ENCODE measurements around the gene NQO1. TPM values are rescaled to one million over a fixed set of nuclear protein-coding genes. Genes with fewer than 3 reads are reported as not detected.

Gene NQO1
- total and polyA plus RNA-seq, 2 of the 8 experiments (the other 6 are each of a cell fraction or from before 2014, with no cell fraction given) = 32.7 to 45.7 TPM

DNA sequence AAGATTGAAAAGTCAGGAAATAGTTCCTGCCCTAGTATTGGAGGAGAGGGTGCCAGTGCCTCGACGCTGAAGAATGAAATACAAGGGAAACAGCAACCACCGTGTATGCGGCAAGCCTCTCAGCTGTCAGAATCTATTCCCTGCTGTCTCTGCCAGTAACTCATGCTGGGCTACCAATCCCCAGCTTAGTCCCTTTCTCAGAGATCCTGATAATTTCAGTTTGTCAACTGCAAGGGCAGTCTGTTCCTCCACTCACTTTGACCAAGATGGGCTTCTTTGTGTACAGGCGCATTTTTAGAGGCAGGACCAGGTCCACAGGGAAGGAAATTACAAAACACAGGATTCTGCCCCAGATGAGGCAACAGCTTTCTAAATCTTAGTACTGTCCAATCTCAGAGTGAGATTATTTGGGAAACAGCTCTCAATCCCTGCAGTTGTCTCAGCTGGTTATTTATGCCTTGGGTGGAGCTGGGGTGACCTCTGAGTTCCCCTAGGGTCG, 1.3 kb downstream of the NQO1 start:
- FAIRE-seq = no peak
- CTCF ChIA-PET (ENCODE audit: partially characterized antibody) = interaction anchor here (0.6 to 13.1 kb wide), 8 partner anchors 11 to 852 kb away, joined by 3 to 88 read pairs (median 4); partner anchors contain the start of gene NOB1
- no peak overlapping the region for H3K4me3 ChIP-seq (ENCODE audit: extremely low read depth in 1 of 4, insufficient read depth in 2 of 4, low read depth in 3 of 4, low read length in 4 of 4)
- TF ChIP-seq TEAD4 (IDR thresholded peaks at IDR 0.05; ENCODE audit: low read depth, low read length) (no peak), RNF2 (IDR thresholded peaks at IDR 0.05; ENCODE audit: borderline replicate concordance, low read depth, low read length, missing control alignments, poor library complexity, severe bottlenecking) (no peak), EZH2 (IDR thresholded peaks at IDR 0.05; ENCODE audit: low read depth, low read length, severe bottlenecking) (no peak), ATF3 (IDR thresholded peaks at IDR 0.05; ENCODE audit: insufficient read depth, low read depth, low read length) (no peak), HDAC2 (IDR thresholded peaks at IDR 0.05; ENCODE audit: borderline replicate concordance in 1 of 2, low read depth in 2 of 2, low read length in 2 of 2) (no peak), RXRA (IDR thresholded peaks at IDR 0.05; ENCODE audit: insufficient read depth, low read depth, low read length) (no peak), RFX5 (IDR thresholded peaks at IDR 0.05; ENCODE audit: borderline replicate concordance, low read depth, low read length) (no peak), EP300 (IDR thresholded peaks at IDR 0.05; ENCODE audit: borderline replicate concordance in 1 of 2, low read depth in 2 of 2, low read length in 2 of 2) (no peak)
- TF ChIP-seq, protein P1, sequence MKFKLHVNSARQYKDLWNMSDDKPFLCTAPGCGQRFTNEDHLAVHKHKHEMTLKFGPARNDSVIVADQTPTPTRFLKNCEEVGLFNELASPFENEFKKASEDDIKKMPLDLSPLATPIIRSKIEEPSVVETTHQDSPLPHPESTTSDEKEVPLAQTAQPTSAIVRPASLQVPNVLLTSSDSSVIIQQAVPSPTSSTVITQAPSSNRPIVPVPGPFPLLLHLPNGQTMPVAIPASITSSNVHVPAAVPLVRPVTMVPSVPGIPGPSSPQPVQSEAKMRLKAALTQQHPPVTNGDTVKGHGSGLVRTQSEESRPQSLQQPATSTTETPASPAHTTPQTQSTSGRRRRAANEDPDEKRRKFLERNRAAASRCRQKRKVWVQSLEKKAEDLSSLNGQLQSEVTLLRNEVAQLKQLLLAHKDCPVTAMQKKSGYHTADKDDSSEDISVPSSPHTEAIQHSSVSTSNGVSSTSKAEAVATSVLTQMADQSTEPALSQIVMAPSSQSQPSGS (IDR thresholded peaks at IDR 0.05; ENCODE audit: low read length) = no peak

More for the DNA sequence above, 1.3 kb downstream of the NQO1 start:
- no peak overlapping the region for H3K4ac ChIP-seq (replicated peaks; ENCODE audit: insufficient read length, low read depth, low read length)
- no peaks in the 10 kb centered on the region for H4K20me1 ChIP-seq (replicated peaks in 1 of 2; ENCODE audit: control insufficient read depth in 1 of 2, insufficient read depth in 2 of 2, low read length in 2 of 2)
- H3K23ac ChIP-seq (ENCODE audit: insufficient read length) = no peak overlapping the region
- H2AFZ ChIP-seq (ENCODE audit: low read length) = no peak overlapping the region
- H3K23me2 ChIP-seq (ENCODE audit: low read depth, low read length) = peaks cover 8% of the 10 kb centered on the region; the same call in 1 of the 2 replicates
- POLR2A ChIA-PET (ENCODE audit: partially characterized antibody) = interaction anchor here (0.5 to 9.9 kb wide), 11 partner anchors 10 to 744 kb away, joined by 3 to 83 read pairs (median 8); partner anchors contain the start of genes NOB1, TERF2 and WWP2
- 67% methylated on average over 6 of the region's 6 CpGs; no CpG with 5 or more reads in 1 of the 2 experiments for WGBS, 2 experiments (ENCODE audit: extremely low coverage in 1 of 2, insufficient coverage in 1 of 2, insufficient read length in 1 of 2, insufficient replicate concordance in 2 of 2, low coverage in 1 of 2, low lambda C conversion rate in 2 of 2, missing lambda C conversion rate in 1 of 2)
- no peaks in the 10 kb centered on the region for H3K79me2 ChIP-seq (ENCODE audit: control insufficient read depth in 1 of 2, insufficient read depth in 2 of 2, low read length in 2 of 2)
- peak overlapping the region in 1 of 2 experiments; percentile 86; a peak in 2 of 4 replicates for H3K4me2 ChIP-seq (ENCODE audit: insufficient read depth in 1 of 2, low read depth in 2 of 2, low read length in 2 of 2)
- H3K27me3 ChIP-seq (replicated peaks in 1 of 4; ENCODE audit: control insufficient read depth in 3 of 4, extremely low read depth in 1 of 4, insufficient read depth in 3 of 4, low read length in 3 of 4) = no peaks in the 10 kb centered on the region
- no peak overlapping the region; the same call in 1 of the 2 replicates for H2BK12ac ChIP-seq (ENCODE audit: low read depth, low read length)
- no peak overlapping the region for H2BK120ac ChIP-seq (replicated peaks; ENCODE audit: low read depth, low read length)
- H3K14ac ChIP-seq (ENCODE audit: insufficient read length) = no peak overlapping the region
- H4K5ac ChIP-seq (ENCODE audit: insufficient read length, low read depth, low read length) = no peak overlapping the region
- H3K4me1 ChIP-seq (replicated peaks in 1 of 4; ENCODE audit: control insufficient read depth in 3 of 4, insufficient read depth in 4 of 4, low read length in 3 of 4) = peaks cover 3 to 7% (median 6%) of the 10 kb centered on the region in 4 experiments; a peak in 6 of 7 replicates
- no peak for DNase-seq (ENCODE audit: low read depth in 1 of 2, low spot score in 2 of 2)
- H4K8ac ChIP-seq (ENCODE audit: extremely low read depth, insufficient read depth, low read length) = no peak overlapping the region
- no peak overlapping the region for H2BK5ac ChIP-seq (ENCODE audit: low read depth, low read length)
- H3K9me3 ChIP-seq (ENCODE audit: insufficient read depth in 2 of 2, low read depth in 1 of 2, low read length in 1 of 2) = no peaks in the 10 kb centered on the region
- H3K9ac ChIP-seq (replicated peaks in 1 of 4; ENCODE audit: extremely low read depth in 1 of 4, low read depth in 3 of 4, low read length in 3 of 4) = no peak overlapping the region
- H2BK20ac ChIP-seq (ENCODE audit: low read length) = no peak overlapping the region
- H3K36me3 ChIP-seq (ENCODE audit: control insufficient read depth in 2 of 4, insufficient read depth in 4 of 4, low read length in 3 of 4) = no peaks in the 10 kb centered on the region
- H4K91ac ChIP-seq (replicated peaks; ENCODE audit: insufficient read length, low read length) = peak overlapping the region; percentile 22
- H3K79me1 ChIP-seq (ENCODE audit: low read depth, low read length) = 0 out of 2 replicates have a peak, but pooled peaks cover 2% of the 10 kb centered on the region
- no peak overlapping the region for H2AK5ac ChIP-seq (ENCODE audit: low read depth, low read length)
- no peak overlapping the region for H2BK15ac ChIP-seq (ENCODE audit: low read length)
- no peak overlapping the region for H3K56ac ChIP-seq (replicated peaks; ENCODE audit: insufficient read length, low read depth, low read length)
- H3K27ac ChIP-seq (ENCODE audit: low read depth, low read length) = no peak overlapping the region
- H3K18ac ChIP-seq (ENCODE audit: extremely low read depth, low read length) = no peak overlapping the region

Data from H1 (cell line).